Subcutaneous abdominal adipose tissue (tissue), 5 donors: ENCODE data around the gene PKD1L1.

Experiments
- H3K27ac ChIP-seq: one replicate; pipeline ENCODE4 v1.7.0; 2013; ENCODE audit warnings: low read depth, mild to moderate bottlenecking, inconsistent platforms, low read length, moderate library complexity
- H3K27me3 ChIP-seq, 5 donors: one replicate each; pipeline ENCODE4 v1.7.0; 2013; ENCODE audit warnings: low read length in 5 of 5, inconsistent platforms in 1 of 5; ENCODE audit not compliant: control insufficient read depth in 5 of 5, insufficient read depth in 4 of 5
- H3K36me3 ChIP-seq, 5 donors: one replicate each; pipeline ENCODE4 v1.7.0; 2013; ENCODE audit warnings: low read length in 5 of 5; ENCODE audit not compliant: control insufficient read depth in 5 of 5, insufficient read depth in 5 of 5
- H3K4me1 ChIP-seq, 5 donors: one replicate each; pipeline ENCODE4 v1.7.0; 2013; ENCODE audit warnings: low read length in 5 of 5, mild to moderate bottlenecking in 3 of 5, moderate library complexity in 1 of 5; ENCODE audit not compliant: control insufficient read depth in 5 of 5, insufficient read depth in 5 of 5
- H3K4me3 ChIP-seq, 5 donors: one replicate each; pipeline ENCODE4 v1.7.0; 2013; ENCODE audit warnings: low read length in 5 of 5, low read depth in 1 of 5
- H3K9ac ChIP-seq, 5 donors: one replicate each; pipeline ENCODE4 v1.7.0; 2013; ENCODE audit warnings: low read length in 5 of 5, mild to moderate bottlenecking in 4 of 5, moderate library complexity in 3 of 5
- H3K9me3 ChIP-seq, 5 donors: one replicate each; pipeline ENCODE4 v1.7.0; 2013; ENCODE audit warnings: low read length in 5 of 5; ENCODE audit not compliant: control insufficient read depth in 5 of 5
- donor health status: healthy.
- donor health status: healthy.
- donor health status: healthy.
- donor health status: healthy.
- donor health status: healthy.

Gene PKD1L1

GRCh38 chr7:47907981-47908616, 40.2 kb downstream of the PKD1L1 start:
- peaks cover 0 to 14% (median 0%) of the 10 kb centered on the region in 5 donors for H3K36me3 ChIP-seq
- H3K4me1 ChIP-seq: no peaks in the 10 kb centered on the region
- H3K4me3 ChIP-seq: no peak overlapping the region
- no peak overlapping the region for H3K27ac ChIP-seq
- no peaks in the 10 kb centered on the region for H3K9me3 ChIP-seq
- no peaks in the 10 kb centered on the region for H3K27me3 ChIP-seq
- H3K9ac ChIP-seq: no peak overlapping the region

DNA sequence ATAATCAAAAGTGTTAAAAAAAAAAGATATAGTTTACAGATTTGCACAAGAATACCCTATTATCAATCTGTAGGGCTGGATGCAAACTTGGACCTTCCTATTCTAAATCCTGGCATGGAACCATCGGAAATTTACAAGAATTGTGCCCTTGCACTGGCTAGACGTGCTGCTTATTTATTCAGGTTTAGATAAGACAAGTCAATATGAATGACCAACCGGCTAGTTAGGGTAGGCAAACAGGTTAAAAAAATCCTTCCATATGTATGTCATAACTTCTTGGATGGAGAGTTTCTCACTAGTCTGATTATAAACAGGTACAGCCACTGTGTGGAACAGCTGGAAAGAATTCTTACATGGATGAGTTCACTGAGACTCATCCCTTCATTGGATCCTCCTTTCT, 41.4 kb downstream of the PKD1L1 start:
- Histone ChIP-seq H3K27ac (no peak overlapping the region), H3K9me3 (no peaks in the 10 kb centered on the region), H3K4me3 (no peak overlapping the region), H3K4me1 (peaks cover 0 to 9% (median 6%) of the 10 kb centered on the region in 5 donors), H3K36me3 (peaks cover 0 to 14% (median 0%) of the 10 kb centered on the region in 5 donors), H3K27me3 (no peaks in the 10 kb centered on the region), H3K9ac (no peak overlapping the region)

- Histone ChIP-seq H3K9ac (no peak overlapping the region), H3K27me3 (no peaks in the 10 kb centered on the region), H3K4me3 (no peak overlapping the region), H3K36me3 (peaks cover 0 to 14% (median 0%) of the 10 kb centered on the region in 5 donors), H3K4me1 (peaks cover 0 to 17% (median 11%) of the 10 kb centered on the region in 5 donors), H3K27ac (no peak overlapping the region), H3K9me3 (no peaks in the 10 kb centered on the region)
These were observed 43.0 kb downstream of the PKD1L1 start for GRCh38 chr7:47905076-47905920.

GRCh38 chr7:47902013-47902412, 46.3 kb downstream of the PKD1L1 start:
- H3K27ac ChIP-seq: peak overlapping the region; percentile 91
- H3K4me1 ChIP-seq: peaks cover 0 to 17% (median 11%) of the 10 kb centered on the region in 5 donors
- peaks cover 0 to 18% (median 0%) of the 10 kb centered on the region in 5 donors for H3K36me3 ChIP-seq
- peak overlapping the region in 2 of 5 donors; percentile 36 to 69 for H3K9ac ChIP-seq
- no peaks in the 10 kb centered on the region for H3K27me3 ChIP-seq
- H3K4me3 ChIP-seq: no peak overlapping the region
- no peaks in the 10 kb centered on the region for H3K9me3 ChIP-seq

- no peaks in the 10 kb centered on the region for H3K27me3 ChIP-seq
- H3K36me3 ChIP-seq: peaks cover 0 to 18% (median 0%) of the 10 kb centered on the region in 5 donors
- H3K4me3 ChIP-seq: peak overlapping the region in 1 of 5 donors; percentile 24
- H3K9ac ChIP-seq: peak overlapping the region in 1 of 5 donors; percentile 36
- H3K27ac ChIP-seq: peak overlapping the region; percentile 91
- H3K4me1 ChIP-seq: peaks cover 0 to 17% (median 11%) of the 10 kb centered on the region in 5 donors
- H3K9me3 ChIP-seq: no peaks in the 10 kb centered on the region
These were observed 46.7 kb downstream of the PKD1L1 start for GRCh38 chr7:47901542-47901941.

DNA sequence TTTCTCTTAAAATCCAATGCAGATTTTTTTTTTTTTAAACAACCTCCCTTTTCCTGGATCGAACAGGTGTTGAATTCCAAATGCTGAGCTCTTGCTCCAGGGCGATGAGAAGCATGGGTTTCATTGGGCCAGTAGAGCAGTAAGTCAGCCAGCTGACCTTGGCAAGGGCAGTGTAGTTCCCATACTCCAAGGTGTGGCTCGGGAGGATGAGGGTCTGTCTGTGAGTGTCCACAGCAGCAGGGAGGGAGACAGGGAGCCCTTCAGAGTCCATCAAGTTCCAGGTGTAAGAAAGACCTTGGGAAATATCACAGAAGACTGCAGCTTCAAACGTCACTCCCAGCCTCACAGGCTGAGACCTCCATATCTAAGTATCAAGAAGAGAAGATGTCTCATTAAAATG, 50.4 kb downstream of the PKD1L1 start:
- no peak overlapping the region for H3K9ac ChIP-seq
- H3K27ac ChIP-seq: no peak overlapping the region
- H3K27me3 ChIP-seq: no peaks in the 10 kb centered on the region
- H3K9me3 ChIP-seq: no peaks in the 10 kb centered on the region
- peaks cover 0 to 17% (median 11%) of the 10 kb centered on the region in 5 donors for H3K4me1 ChIP-seq
- no peak overlapping the region for H3K4me3 ChIP-seq
- H3K36me3 ChIP-seq: peaks cover 0 to 9% (median 0%) of the 10 kb centered on the region in 5 donors

GRCh38 chr7:47896809-47897423, 51.4 kb downstream of the PKD1L1 start:
- Histone ChIP-seq H3K9ac (no peak overlapping the region), H3K27ac (no peak overlapping the region), H3K27me3 (no peaks in the 10 kb centered on the region), H3K36me3 (peaks cover 0 to 16% (median 0%) of the 10 kb centered on the region in 5 donors), H3K4me1 (peaks cover 0 to 9% (median 6%) of the 10 kb centered on the region in 5 donors), H3K9me3 (no peaks in the 10 kb centered on the region), H3K4me3 (no peak overlapping the region)

GRCh38 chr7:47895026-47895425, 53.2 kb downstream of the PKD1L1 start:
- no peak overlapping the region for H3K27ac ChIP-seq
- H3K27me3 ChIP-seq: no peaks in the 10 kb centered on the region
- no peak overlapping the region for H3K4me3 ChIP-seq
- H3K9ac ChIP-seq: no peak overlapping the region
- H3K4me1 ChIP-seq: peaks cover 0 to 5% (median 0%) of the 10 kb centered on the region in 5 donors
- H3K36me3 ChIP-seq: peaks cover 0 to 32% (median 8%) of the 10 kb centered on the region in 5 donors
- no peaks in the 10 kb centered on the region for H3K9me3 ChIP-seq

- no peak overlapping the region for H3K4me3 ChIP-seq
- no peak overlapping the region for H3K27ac ChIP-seq
- no peaks in the 10 kb centered on the region for H3K27me3 ChIP-seq
- H3K36me3 ChIP-seq: peaks cover 0 to 33% (median 8%) of the 10 kb centered on the region in 5 donors
- no peaks in the 10 kb centered on the region for H3K9me3 ChIP-seq
- no peak overlapping the region for H3K9ac ChIP-seq
- H3K4me1 ChIP-seq: peaks cover 0 to 11% (median 1%) of the 10 kb centered on the region in 5 donors
These were observed 54.4 kb downstream of the PKD1L1 start for GRCh38 chr7:47893721-47894365.
